ENCODE measurements around the gene PHACTR1. TPM values are rescaled to one million over a fixed set of nuclear protein-coding genes. Genes with fewer than 3 reads are reported as not detected.

Gene PHACTR1
- total and polyA plus RNA-seq, 2 of the 4 experiments (the other 2 are of a cell fraction), result not detected

GRCh38 chr6:12952318-12952717, 235.8 kb downstream of the PHACTR1 start:
- no peak for DNase-seq
- Histone ChIP-seq H3K36me3 (ENCODE audit: control insufficient read depth, insufficient read depth, low read length) (no peaks in the 10 kb centered on the region), H3K79me1 (ENCODE audit: low read depth in 1 of 2, low read length in 2 of 2) (no peaks in the 10 kb centered on the region), H2BK120ac (ENCODE audit: low read depth, low read length) (no peak overlapping the region), H3K9me3 (ENCODE audit: control insufficient read depth, insufficient read depth, low read length) (no peaks in the 10 kb centered on the region; the same call in 1 of the 2 replicates), H4K5ac (ENCODE audit: low read depth, low read length) (no peak overlapping the region), H4K91ac (ENCODE audit: insufficient read depth, low read depth, low read length) (no peak overlapping the region), H3K4me1 (ENCODE audit: control insufficient read depth, insufficient read depth, low read length) (no peaks in the 10 kb centered on the region), H3K56ac (ENCODE audit: extremely low read depth, insufficient read depth, low read length) (no peak overlapping the region), H4K20me1 (ENCODE audit: insufficient read depth, low read length) (no peaks in the 10 kb centered on the region), H2BK15ac (ENCODE audit: low read depth, low read length) (no peak overlapping the region), H3K18ac (ENCODE audit: low read depth, low read length) (no peak overlapping the region), H3K4me3 (ENCODE audit: insufficient read depth, low read depth, low read length) (no peak overlapping the region), H3K27me3 (ENCODE audit: control insufficient read depth, insufficient read depth, low read length) (0 out of 2 replicates have a peak, but pooled peaks cover 1% of the 10 kb centered on the region), H3K23ac (ENCODE audit: low read depth, low read length) (no peak overlapping the region), H2BK20ac (ENCODE audit: low read depth, low read length) (no peak overlapping the region), H3K27ac (ENCODE audit: insufficient read depth, low read length) (no peak overlapping the region), H3K9ac (ENCODE audit: low read depth, low read length) (no peak overlapping the region), H4K8ac (ENCODE audit: low read depth in 2 of 2, low read length in 2 of 2) (no peak overlapping the region), H2AK5ac (ENCODE audit: low read depth, low read length) (no peak overlapping the region), H2AK9ac (replicated peaks; ENCODE audit: low read depth, low read length, poor library complexity) (no peak overlapping the region), H2BK5ac (ENCODE audit: low read depth, low read length, poor library complexity, severe bottlenecking) (no peak overlapping the region), H2AFZ (replicated peaks; ENCODE audit: low read length, poor library complexity) (no peak overlapping the region), H3K4me2 (ENCODE audit: low read depth, low read length) (no peak overlapping the region), H3K9me1 (ENCODE audit: insufficient read depth, low read length) (no peaks in the 10 kb centered on the region), H3K14ac (replicated peaks; ENCODE audit: low read depth, low read length) (no peak overlapping the region), H3K4ac (ENCODE audit: low read depth, low read length) (no peak overlapping the region)
- no TSS peak for BruUV-seq (replicated peaks)
- in situ Hi-C loops (cut with MboI; ENCODE audit: low sequenced_read_pairs), result no loop called here
- dilution Hi-C loops (cut with HindIII; ENCODE audit: low sequenced_read_pairs, unreplicated experiment), result no loop called here
- no peak for ATAC-seq (ENCODE audit: low read depth)
- intact Hi-C loops (cut with micrococcal nuclease), result no loop called here
- ChIA-PET CTCF (no interaction called here), POLR2A (ENCODE audit: unreplicated experiment) (no interaction called here)
- 33% methylated on average over 1 of the region's 4 CpGs; no CpG with 5 or more reads in 1 of the 2 experiments for WGBS, 2 experiments (ENCODE audit: extremely low coverage in 2 of 2, insufficient read length in 1 of 2)
- TF ChIP-seq CEBPB (IDR thresholded peaks at IDR 0.05; ENCODE audit: low read depth, low read length) (no peak), USF2 (IDR thresholded peaks at IDR 0.05; ENCODE audit: low read depth, low read length) (no peak), ELK1 (IDR thresholded peaks at IDR 0.05; ENCODE audit: borderline replicate concordance, low read depth, low read length) (no peak), CTCF (conservative IDR thresholded peaks at IDR 0.05; ENCODE audit: low read depth, low read length) (no peak), RFX5 (IDR thresholded peaks at IDR 0.05; ENCODE audit: low read depth, low read length) (no peak), MXI1 (IDR thresholded peaks at IDR 0.05; ENCODE audit: borderline replicate concordance, low read depth, low read length) (no peak), NFE2L2 (IDR thresholded peaks at IDR 0.05; ENCODE audit: low read depth, low read length) (no peak), CHD1 (IDR thresholded peaks at IDR 0.05; ENCODE audit: low read depth, low read length) (no peak), BHLHE40 (IDR thresholded peaks at IDR 0.05; ENCODE audit: low read depth, low read length) (no peak), RCOR1 (IDR thresholded peaks at IDR 0.05; ENCODE audit: insufficient replicate concordance, low read length) (no peak), RAD21 (IDR thresholded peaks at IDR 0.05; ENCODE audit: low read length) (no peak), SMC3 (IDR thresholded peaks at IDR 0.05; ENCODE audit: low read depth, low read length) (no peak), FOS (IDR thresholded peaks at IDR 0.05; ENCODE audit: low read depth, low read length) (no peak), POLR2A (IDR thresholded peaks at IDR 0.05; ENCODE audit: low read depth, low read length) (no peak), MAFK (IDR thresholded peaks at IDR 0.05; ENCODE audit: low read depth, low read length) (no peak), MAZ (IDR thresholded peaks at IDR 0.05; ENCODE audit: borderline replicate concordance, low read depth, low read length) (no peak)
